Hepatocyte (in vitro differentiated cells): ENCODE measurements around the gene HAND1.

Experiments
- EZH2 ChIP-seq: fragments of 200-600 bp; sonication (generic); IDR thresholded peaks from 2 replicates; pipeline ENCODE4 v1.6.1; 2016; ENCODE audit warnings: antibody characterized with exemption, mild to moderate bottlenecking, borderline replicate concordance
- EZH2phosphoT487 ChIP-seq: fragments of 200-600 bp; sonication (generic); IDR thresholded peaks from one replicate; pipeline ENCODE4 v1.6.1; 2018; ENCODE audit warnings: antibody characterized with exemption, mild to moderate bottlenecking, low read depth, moderate library complexity; ENCODE audit not compliant: unreplicated experiment, severe bottlenecking
- TF ChIP-seq, protein P1 (sequence below): fragments of 200-600 bp; sonication (generic); IDR thresholded peaks from 2 replicates; pipeline ENCODE4 v1.5.1; 2016; ENCODE audit warnings: antibody characterized with exemption, mild to moderate bottlenecking; ENCODE audit not compliant: poor library complexity

DNA sequence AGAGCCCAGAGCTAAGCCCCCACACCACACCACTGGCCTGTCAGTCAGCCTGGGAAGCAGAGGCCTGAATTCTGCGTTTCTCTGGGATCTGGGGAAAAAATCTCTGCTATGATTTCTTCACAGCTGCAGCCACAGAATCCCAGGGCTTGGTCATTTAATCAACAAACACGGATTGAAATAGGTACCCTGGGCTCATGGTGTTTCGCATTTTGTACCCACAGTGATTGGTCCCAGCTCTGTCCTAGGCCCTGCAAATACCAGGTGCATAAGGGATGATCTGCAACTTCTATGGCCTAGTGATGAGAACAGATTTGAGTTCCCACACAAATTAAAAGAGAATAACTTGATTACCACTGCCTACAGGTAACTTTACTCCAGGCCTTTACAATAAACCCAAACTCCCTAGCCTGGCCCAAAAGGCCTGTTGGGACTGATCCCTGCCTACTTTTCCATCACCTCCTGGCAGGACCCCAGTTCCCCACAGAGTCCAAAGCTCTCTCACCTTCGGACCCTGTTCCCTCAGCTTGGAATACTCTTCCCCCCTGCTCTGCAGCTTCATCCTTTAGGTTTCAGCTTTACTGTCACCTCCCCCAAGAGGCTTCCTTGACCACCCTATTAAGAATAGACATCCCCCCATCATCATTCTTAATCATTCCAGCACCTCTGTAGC, 46.9 kb downstream of the HAND1 start:
- TF ChIP-seq, protein P1, sequence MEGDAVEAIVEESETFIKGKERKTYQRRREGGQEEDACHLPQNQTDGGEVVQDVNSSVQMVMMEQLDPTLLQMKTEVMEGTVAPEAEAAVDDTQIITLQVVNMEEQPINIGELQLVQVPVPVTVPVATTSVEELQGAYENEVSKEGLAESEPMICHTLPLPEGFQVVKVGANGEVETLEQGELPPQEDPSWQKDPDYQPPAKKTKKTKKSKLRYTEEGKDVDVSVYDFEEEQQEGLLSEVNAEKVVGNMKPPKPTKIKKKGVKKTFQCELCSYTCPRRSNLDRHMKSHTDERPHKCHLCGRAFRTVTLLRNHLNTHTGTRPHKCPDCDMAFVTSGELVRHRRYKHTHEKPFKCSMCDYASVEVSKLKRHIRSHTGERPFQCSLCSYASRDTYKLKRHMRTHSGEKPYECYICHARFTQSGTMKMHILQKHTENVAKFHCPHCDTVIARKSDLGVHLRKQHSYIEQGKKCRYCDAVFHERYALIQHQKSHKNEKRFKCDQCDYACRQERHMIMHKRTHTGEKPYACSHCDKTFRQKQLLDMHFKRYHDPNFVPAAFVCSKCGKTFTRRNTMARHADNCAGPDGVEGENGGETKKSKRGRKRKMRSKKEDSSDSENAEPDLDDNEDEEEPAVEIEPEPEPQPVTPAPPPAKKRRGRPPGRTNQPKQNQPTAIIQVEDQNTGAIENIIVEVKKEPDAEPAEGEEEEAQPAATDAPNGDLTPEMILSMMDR = no peak
- TF ChIP-seq EZH2 = no peak
- no peak for TF ChIP-seq EZH2phosphoT487
